SK-N-SH treated with all-trans-retinoic acid at 6 μM for 48 hours (cell line): ENCODE results near the gene TMTC2.

Experiments used
- ARNTL ChIP-seq: fragments of 450-650 bp; formaldehyde crosslinking; IDR thresholded peaks from 2 replicates; pipeline ENCODE4 v1.5.0; 2020; ENCODE audit warnings: low read depth, mild to moderate bottlenecking, moderate library complexity, borderline replicate concordance
- GLIS3 ChIP-seq: fragments of 250-450 bp; sonication (Bioruptor Pico); IDR thresholded peaks from 2 replicates; pipeline ENCODE4 v1.5.0; 2020; ENCODE audit warnings: mild to moderate bottlenecking, moderate library complexity
- PATZ1 ChIP-seq: fragments of 250-450 bp; sonication (Bioruptor Pico); IDR thresholded peaks from 2 replicates; pipeline ENCODE4 v1.8.0; 2020; ENCODE audit warnings: mild to moderate bottlenecking, moderate library complexity, borderline replicate concordance
- ZFP30 ChIP-seq: fragments of 450-650 bp; formaldehyde crosslinking; IDR thresholded peaks from 2 replicates; pipeline ENCODE4 v1.5.0; 2022; ENCODE audit warnings: mild to moderate bottlenecking, moderate library complexity
- ZNF8 ChIP-seq: fragments of 450-650 bp; formaldehyde crosslinking; IDR thresholded peaks from 2 replicates; pipeline ENCODE4 v1.5.0; 2020; ENCODE audit warnings: mild to moderate bottlenecking, moderate library complexity
- TF ChIP-seq, protein P1 (sequence below): fragments of 250-450 bp; sonication (Bioruptor Pico); IDR thresholded peaks from 2 replicates; pipeline ENCODE4 v1.5.1; 2020; ENCODE audit warnings: low read depth, mild to moderate bottlenecking, moderate library complexity

GRCh38 chr12:82675246-82675645 is 11.5 kb upstream of the TMTC2 start:
- TF ChIP-seq ARNTL (CRISPR knock-in tag) (no peak), ZNF8 (CRISPR knock-in tag) (no peak), PATZ1 (CRISPR knock-in tag) (no peak), GLIS3 (CRISPR knock-in tag) (no peak), ZFP30 (CRISPR knock-in tag) (no peak)
- TF ChIP-seq, protein P1, sequence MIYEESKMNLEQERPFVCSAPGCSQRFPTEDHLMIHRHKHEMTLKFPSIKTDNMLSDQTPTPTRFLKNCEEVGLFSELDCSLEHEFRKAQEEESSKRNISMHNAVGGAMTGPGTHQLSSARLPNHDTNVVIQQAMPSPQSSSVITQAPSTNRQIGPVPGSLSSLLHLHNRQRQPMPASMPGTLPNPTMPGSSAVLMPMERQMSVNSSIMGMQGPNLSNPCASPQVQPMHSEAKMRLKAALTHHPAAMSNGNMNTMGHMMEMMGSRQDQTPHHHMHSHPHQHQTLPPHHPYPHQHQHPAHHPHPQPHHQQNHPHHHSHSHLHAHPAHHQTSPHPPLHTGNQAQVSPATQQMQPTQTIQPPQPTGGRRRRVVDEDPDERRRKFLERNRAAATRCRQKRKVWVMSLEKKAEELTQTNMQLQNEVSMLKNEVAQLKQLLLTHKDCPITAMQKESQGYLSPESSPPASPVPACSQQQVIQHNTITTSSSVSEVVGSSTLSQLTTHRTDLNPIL (CRISPR knock-in tag), result no peak
